Measurements from ENCODE around the gene CATSPER3.
A peak's percentile ranks its signal among the peaks of the same experiment; 100 is the strongest.

Gene CATSPER3

GRCh38 chr5:135046661-135047346, 79.1 kb downstream of the CATSPER3 start:
- no peak for ATAC-seq

GRCh38 chr5:135047347-135047695, 79.6 kb downstream of the CATSPER3 start:
- ATAC-seq, result no peak

- ATAC-seq, result no peak
Measured at GRCh38 chr5:135048286-135048685, 80.6 kb downstream of the CATSPER3 start.

- ATAC-seq, result no peak
Measured at GRCh38 chr5:135048930-135049329, 81.2 kb downstream of the CATSPER3 start.

- no peak for ATAC-seq
Measured at GRCh38 chr5:135050244-135050767, 82.6 kb downstream of the CATSPER3 start.

GRCh38 chr5:135051399-135051798, 83.7 kb downstream of the CATSPER3 start:
- no peak for ATAC-seq

GRCh38 chr5:135051872-135052271, 84.2 kb downstream of the CATSPER3 start:
- ATAC-seq, result no peak

- no peak for ATAC-seq
Measured at GRCh38 chr5:135052511-135053145, 84.9 kb downstream of the CATSPER3 start.

GRCh38 chr5:135053278-135053677, 85.6 kb downstream of the CATSPER3 start:
- peak in 1 of 2 donors; percentile 17 for ATAC-seq

GRCh38 chr5:135053989-135054388, 86.3 kb downstream of the CATSPER3 start:
- ATAC-seq, result no peak

- ATAC-seq, result no peak
Measured at GRCh38 chr5:135054546-135054945, 86.8 kb downstream of the CATSPER3 start.

- no peak for ATAC-seq
Measured at GRCh38 chr5:135055396-135055795, 87.7 kb downstream of the CATSPER3 start.

GRCh38 chr5:135056316-135057030, 88.8 kb downstream of the CATSPER3 start:
- no peak for ATAC-seq

- ATAC-seq, result no peak
Measured at GRCh38 chr5:135057233-135057632, 89.5 kb downstream of the CATSPER3 start.

GRCh38 chr5:135058331-135058732, 90.6 kb downstream of the CATSPER3 start:
- ATAC-seq, result no peak

GRCh38 chr5:135059000-135059923, 91.6 kb downstream of the CATSPER3 start:
- ATAC-seq, result no peak

GRCh38 chr5:135060021-135060420, 92.3 kb downstream of the CATSPER3 start:
- no peak for ATAC-seq

- ATAC-seq, result no peak
Measured at GRCh38 chr5:135061001-135061400, 93.3 kb downstream of the CATSPER3 start.
